ENCODE results near the gene MALRD1.

Gene MALRD1

DNA sequence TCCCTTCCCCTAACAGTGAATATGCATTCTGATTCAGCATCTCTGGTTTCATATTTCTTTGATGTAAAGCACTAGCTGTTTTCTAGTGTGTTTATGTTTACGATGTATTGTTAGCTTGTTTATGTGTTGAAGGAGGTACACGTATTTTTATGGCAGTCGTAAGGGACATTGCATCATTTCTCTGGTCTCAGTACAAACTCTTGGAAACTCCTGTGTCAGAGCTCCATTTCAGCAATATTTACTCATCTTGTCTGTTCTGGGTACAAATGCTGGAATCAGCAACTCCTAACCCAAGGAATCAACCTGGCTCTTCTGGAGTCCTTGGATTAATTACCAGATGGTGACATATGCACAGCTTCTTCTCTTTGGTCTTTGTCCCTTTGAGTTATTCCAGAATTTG, 497.6 kb downstream of the MALRD1 start:
- no peak overlapping the region for H3K4me3 ChIP-seq (ENCODE audit: control insufficient read depth, low read depth, low read length)
- TF ChIP-seq, protein P1, sequence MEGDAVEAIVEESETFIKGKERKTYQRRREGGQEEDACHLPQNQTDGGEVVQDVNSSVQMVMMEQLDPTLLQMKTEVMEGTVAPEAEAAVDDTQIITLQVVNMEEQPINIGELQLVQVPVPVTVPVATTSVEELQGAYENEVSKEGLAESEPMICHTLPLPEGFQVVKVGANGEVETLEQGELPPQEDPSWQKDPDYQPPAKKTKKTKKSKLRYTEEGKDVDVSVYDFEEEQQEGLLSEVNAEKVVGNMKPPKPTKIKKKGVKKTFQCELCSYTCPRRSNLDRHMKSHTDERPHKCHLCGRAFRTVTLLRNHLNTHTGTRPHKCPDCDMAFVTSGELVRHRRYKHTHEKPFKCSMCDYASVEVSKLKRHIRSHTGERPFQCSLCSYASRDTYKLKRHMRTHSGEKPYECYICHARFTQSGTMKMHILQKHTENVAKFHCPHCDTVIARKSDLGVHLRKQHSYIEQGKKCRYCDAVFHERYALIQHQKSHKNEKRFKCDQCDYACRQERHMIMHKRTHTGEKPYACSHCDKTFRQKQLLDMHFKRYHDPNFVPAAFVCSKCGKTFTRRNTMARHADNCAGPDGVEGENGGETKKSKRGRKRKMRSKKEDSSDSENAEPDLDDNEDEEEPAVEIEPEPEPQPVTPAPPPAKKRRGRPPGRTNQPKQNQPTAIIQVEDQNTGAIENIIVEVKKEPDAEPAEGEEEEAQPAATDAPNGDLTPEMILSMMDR (conservative IDR thresholded peaks at IDR 0.05; ENCODE audit: control insufficient read depth, insufficient read depth, low read depth, low read length) = no peak
- DNase-seq (ENCODE audit: low read depth) = peak; percentile 22

DNA sequence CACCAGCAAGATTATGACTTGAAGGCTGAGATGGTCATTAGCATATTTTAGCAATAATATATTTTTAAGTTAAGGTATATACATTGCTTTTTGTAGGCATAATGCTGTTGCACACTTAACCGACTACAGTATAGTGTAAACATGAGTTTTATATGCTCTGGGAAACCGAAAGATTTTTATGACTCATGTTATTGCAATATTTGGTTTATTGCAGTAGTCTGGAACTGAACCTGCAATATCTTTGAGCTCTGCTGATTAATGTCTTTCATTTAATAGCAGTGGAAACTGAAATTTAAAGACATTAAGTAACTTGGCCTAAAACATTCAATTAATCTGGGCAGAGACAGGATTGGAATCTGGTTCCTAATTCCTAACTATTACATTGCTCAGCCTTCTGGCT, 500.9 kb downstream of the MALRD1 start:
- TF ChIP-seq, protein P1 (conservative IDR thresholded peaks at IDR 0.05; ENCODE audit: control insufficient read depth, insufficient read depth, low read depth, low read length) = no peak
- no peak overlapping the region for H3K4me3 ChIP-seq (ENCODE audit: control insufficient read depth, low read depth, low read length)
- DNase-seq (ENCODE audit: low read depth) = peak; percentile 38

DNA sequence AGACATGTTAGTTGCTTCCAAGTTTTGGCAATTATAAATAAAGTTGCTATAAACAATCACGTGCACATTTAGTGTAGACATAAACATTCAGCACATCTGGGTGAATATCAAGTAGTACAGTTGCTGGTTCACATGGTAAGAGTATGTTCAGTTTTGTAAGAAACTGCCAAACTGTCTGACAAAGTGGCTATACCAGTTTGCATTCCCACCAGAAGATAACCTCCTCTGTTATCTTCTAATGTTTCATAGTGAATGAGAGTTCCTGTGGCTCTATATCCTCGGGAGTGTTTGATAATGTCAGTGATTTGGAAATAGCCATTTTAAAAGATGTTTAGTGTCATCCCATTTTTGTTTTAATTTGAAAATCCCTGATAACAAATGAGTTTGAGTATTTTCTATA, 508.1 kb downstream of the MALRD1 start:
- H3K4me3 ChIP-seq (ENCODE audit: control insufficient read depth, low read depth, low read length) = no peak overlapping the region
- DNase-seq (ENCODE audit: low read depth) = no peak
- TF ChIP-seq, protein P1 (conservative IDR thresholded peaks at IDR 0.05; ENCODE audit: control insufficient read depth, insufficient read depth, low read depth, low read length) = no peak

DNA sequence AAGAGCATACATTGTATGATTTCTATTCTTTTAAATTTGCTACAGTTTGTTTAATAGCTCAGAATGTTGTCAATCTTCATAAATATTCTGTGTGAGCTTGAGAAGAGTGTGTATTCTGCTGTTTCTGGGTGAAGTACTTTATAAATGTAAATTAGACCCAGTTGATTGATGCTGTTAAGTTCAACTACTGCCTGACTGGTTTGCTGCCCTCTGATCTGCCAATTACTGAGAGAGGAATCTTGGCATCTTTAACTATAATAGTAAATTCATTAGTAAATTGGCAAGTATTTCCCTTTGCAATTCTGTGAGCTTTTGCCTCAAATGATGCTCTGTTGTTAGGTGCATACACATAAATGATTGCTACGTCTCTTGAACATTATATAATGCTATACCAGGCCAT, 512.6 kb downstream of the MALRD1 start:
- H3K4me3 ChIP-seq (ENCODE audit: control insufficient read depth, low read depth, low read length) = no peak overlapping the region
- DNase-seq (ENCODE audit: low read depth) = no peak
- TF ChIP-seq, protein P1 (conservative IDR thresholded peaks at IDR 0.05; ENCODE audit: control insufficient read depth, insufficient read depth, low read depth, low read length) = no peak

DNA sequence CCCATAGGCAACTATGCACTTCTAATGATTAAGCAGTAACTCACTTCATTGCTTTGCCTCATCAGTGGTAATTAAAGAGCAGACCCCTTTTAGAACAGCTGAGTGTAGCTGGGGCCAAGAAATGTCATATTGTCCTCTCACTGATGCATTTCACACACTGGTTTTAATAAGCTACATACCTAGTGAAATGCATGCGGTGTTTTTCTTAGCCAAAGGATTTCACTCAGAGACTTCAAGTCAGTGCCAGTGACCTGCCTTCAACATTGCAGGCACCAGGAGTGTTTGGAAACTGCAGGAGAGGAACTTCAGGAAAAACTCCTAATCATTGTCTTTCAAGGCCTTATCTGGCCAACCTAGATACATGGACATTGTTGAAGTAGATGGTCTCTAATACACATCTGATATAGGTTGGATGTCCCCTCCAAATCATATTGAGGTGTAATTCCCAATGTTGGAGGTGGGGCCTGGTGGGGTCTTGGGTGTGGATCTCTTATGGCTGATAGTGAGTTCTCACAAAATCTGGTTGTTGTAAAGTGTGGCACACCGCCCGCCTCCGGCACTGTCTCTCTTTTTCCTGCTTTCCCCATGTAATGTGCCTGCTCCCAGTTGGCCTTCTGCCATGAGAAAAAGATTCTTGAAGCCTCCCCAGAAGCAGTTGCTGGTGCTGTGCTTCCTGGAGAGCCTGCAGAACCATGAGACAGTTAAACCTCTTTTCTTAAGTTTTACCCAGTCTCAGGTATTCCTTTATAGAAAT, 515.0 kb downstream of the MALRD1 start:
- no peak for DNase-seq (ENCODE audit: low read depth)

DNA sequence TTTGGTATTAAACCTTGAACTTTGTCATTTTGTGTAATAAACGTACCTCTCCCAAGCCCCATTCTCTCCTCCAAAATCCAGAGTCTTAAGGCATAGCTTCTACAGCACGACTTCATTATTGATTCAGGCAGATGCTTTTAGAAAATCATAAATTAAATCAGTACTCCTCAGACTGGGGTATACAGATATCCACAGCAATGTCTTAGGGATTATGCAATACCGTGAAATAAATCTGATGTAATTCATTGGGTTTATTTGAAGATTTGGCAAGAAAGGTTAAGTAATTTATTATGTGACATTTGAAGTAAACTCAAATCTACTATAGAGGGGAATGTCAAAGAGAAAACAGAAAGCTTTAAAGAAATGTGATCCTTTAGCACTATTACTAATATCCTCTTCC, 521.5 kb downstream of the MALRD1 start:
- peak; percentile 8 for DNase-seq (ENCODE audit: low read depth)
- no peak overlapping the region for H3K4me3 ChIP-seq (ENCODE audit: control insufficient read depth, low read depth, low read length)
- TF ChIP-seq, protein P1 (conservative IDR thresholded peaks at IDR 0.05; ENCODE audit: control insufficient read depth, insufficient read depth, low read depth, low read length) = no peak

More for the DNA sequence above, 515.0 kb downstream of the MALRD1 start:
- H3K4me3 ChIP-seq (ENCODE audit: control insufficient read depth, low read depth, low read length) = no peak overlapping the region
- TF ChIP-seq, protein P1 (conservative IDR thresholded peaks at IDR 0.05; ENCODE audit: control insufficient read depth, insufficient read depth, low read depth, low read length) = no peak
